ENCODE measurements around the gene TMEM253.

Gene TMEM253

GRCh38 chr14:21090940-21091663 is 9.8 kb upstream of the TMEM253 start:
- no peak for DNase-seq

- no peak for DNase-seq
These were observed 9.0 kb upstream of the TMEM253 start for GRCh38 chr14:21091821-21092272.

GRCh38 chr14:21092273-21093011 is 8.4 kb upstream of the TMEM253 start:
- DNase-seq, result no peak

GRCh38 chr14:21093018-21093417 is 7.8 kb upstream of the TMEM253 start:
- no peak for DNase-seq

- DNase-seq, result peak; percentile 98
These were observed 6.8 kb upstream of the TMEM253 start for GRCh38 chr14:21093769-21094681.

GRCh38 chr14:21095430-21096205 is 5.2 kb upstream of the TMEM253 start:
- peak; percentile 98 for DNase-seq

GRCh38 chr14:21096438-21096837 is 4.4 kb upstream of the TMEM253 start:
- peak; percentile 57 for DNase-seq

- DNase-seq, result peak; percentile 80
These were observed 3.8 kb upstream of the TMEM253 start for GRCh38 chr14:21096978-21097635.

GRCh38 chr14:21097636-21098075 is 3.2 kb upstream of the TMEM253 start:
- peak; percentile 74 for DNase-seq

- DNase-seq, result peak; percentile 77
These were observed 2.6 kb upstream of the TMEM253 start, which contains the start of gene ZNF219 for GRCh38 chr14:21098076-21098891. Gene ZNF219, minus strand, starts transcription at chr14:21098655. Its CDS starts 5,064 bp downstream, at chr14:21093591.

GRCh38 chr14:21098892-21099595 is 1.8 kb upstream of the TMEM253 start:
- no peak for DNase-seq

- no peak for DNase-seq
These were observed 1.3 kb upstream of the TMEM253 start for GRCh38 chr14:21099596-21099985.

GRCh38 chr14:21101802-21102413 is 1.0 kb downstream of the TMEM253 start:
- DNase-seq, result no peak

GRCh38 chr14:21102521-21103410 is 1.9 kb downstream of the TMEM253 start:
- DNase-seq, result peak; percentile 23

- no peak for DNase-seq
These were observed 2.5 kb downstream of the TMEM253 start for GRCh38 chr14:21103411-21103709.

GRCh38 chr14:21103710-21104447 is 3.0 kb downstream of the TMEM253 start:
- DNase-seq, result peak; percentile 100

- peak; percentile 98 for DNase-seq
These were observed 3.7 kb downstream of the TMEM253 start for GRCh38 chr14:21104448-21105060.

All from NCI-H2171 treated with DMSO at 0.1 percent for 48 hours (cell line).